NB4 (cell line): ENCODE data around the gene PPL.

Experiments used
- CTCF ChIP-seq: IDR thresholded peaks from one replicate; pipeline ENCODE4 v1.5.1; 2012; ENCODE audit warnings: low read depth, low read length
- MYC ChIP-seq: IDR thresholded peaks from 2 replicates; pipeline ENCODE4 v1.6.1; 2011; ENCODE audit warnings: low read depth, low read length
- POLR2A ChIP-seq: IDR thresholded peaks from 2 replicates; pipeline ENCODE4 v1.6.1; 2011; ENCODE audit warnings: mild to moderate bottlenecking; ENCODE audit not compliant: insufficient read length; ENCODE audit errors: extremely low read depth

GRCh38 chr16:4865231-4865860 is 71.6 kb downstream of the PPL start:
- no peak for TF ChIP-seq CTCF
- no peak for TF ChIP-seq MYC
- no peak for TF ChIP-seq POLR2A
